ENCODE data around the gene CASP2.
"Not testable (repeated sequence)": the region's sequence is repeated elsewhere in the genome, so short reads cannot be mapped to it uniquely, and the experiment has no call there.

The CASP2 gene

DNA sequence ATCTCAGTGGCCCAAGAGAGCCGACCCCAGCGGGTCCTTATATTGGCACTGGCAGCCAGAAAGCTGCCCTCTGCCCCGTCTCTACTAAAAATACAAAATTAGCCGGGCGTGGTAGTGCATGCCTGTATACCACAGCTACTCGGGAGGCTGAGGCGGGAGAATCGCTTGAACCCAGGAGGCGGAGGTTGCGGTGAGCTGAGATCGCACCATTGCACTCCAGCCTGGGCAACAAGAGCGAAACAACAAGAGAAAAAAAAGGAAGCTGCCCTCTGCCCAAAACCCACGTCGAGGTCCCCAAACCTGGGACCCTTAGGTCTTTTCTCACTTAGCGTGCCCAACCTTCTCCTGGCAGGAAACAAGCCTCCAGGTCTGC, 24.0 kb upstream of the CASP2 start:
- not testable (repeated sequence) for H3K27ac ChIP-seq (ENCODE audit: low read depth, low read length); H3K9me3 ChIP-seq (ENCODE audit: insufficient read depth, low read depth, low read length); H3K27me3 ChIP-seq (ENCODE audit: insufficient read depth, low read length); H3K4me1 ChIP-seq (ENCODE audit: insufficient read depth, low read length)
- 86% methylated on average over 15 of the region's 15 CpGs for WGBS
- H3K9ac ChIP-seq (ENCODE audit: low read depth, low read length), result peak overlapping the region; percentile 81; the same call in 1 of the 2 replicates
- peak overlapping the region; percentile 81 for H3K4me3 ChIP-seq (ENCODE audit: low read length)
- peaks cover 19% of the 10 kb centered on the region for H3K36me3 ChIP-seq (ENCODE audit: insufficient read depth, low read length)

DNA sequence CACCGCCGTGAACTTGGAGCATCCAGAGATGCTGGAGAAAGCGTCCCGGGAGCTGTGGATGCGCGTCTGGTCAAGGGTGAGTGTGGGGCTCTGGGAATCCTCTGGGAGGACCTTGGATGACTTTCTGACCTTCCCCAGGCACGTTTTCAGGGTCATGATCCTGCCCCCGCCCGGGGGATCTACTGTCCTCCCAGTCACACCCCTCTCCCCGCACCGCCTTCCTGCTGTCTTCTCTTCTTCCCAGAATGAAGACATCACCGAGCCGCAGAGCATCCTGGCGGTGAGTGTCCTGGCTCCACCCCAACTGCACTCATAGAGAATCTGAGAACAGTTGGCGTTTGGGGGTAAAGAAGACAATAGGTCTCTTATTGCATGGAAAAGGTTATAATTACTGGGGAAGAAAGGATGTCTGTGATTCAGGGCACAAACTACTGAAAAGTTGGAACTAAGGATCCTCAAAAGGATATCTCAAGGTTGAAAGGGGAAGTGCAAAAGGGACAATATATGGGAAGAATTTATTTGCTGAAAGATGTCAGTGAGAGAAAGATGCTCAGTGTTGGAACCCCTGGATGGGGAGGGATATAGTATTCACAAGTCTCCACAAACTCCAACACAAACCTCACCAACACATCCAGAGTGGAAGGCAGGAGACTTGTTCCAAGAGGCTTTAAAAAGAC, 23.0 kb upstream of the CASP2 start:
- Histone ChIP-seq H3K9me3 (ENCODE audit: insufficient read depth, low read depth, low read length) (no peaks in the 10 kb centered on the region), H3K4me1 (ENCODE audit: insufficient read depth, low read length) (no peaks in the 10 kb centered on the region), H3K36me3 (ENCODE audit: insufficient read depth, low read length) (peaks cover 24% of the 10 kb centered on the region), H3K4me3 (ENCODE audit: low read length) (no peak overlapping the region), H3K27ac (ENCODE audit: low read depth, low read length) (no peak overlapping the region), H3K9ac (ENCODE audit: low read depth, low read length) (no peak overlapping the region), H3K27me3 (ENCODE audit: insufficient read depth, low read length) (peaks cover 5% of the 10 kb centered on the region; the same call in 1 of the 2 replicates)
- 93% methylated on average over 15 of the region's 15 CpGs for WGBS

DNA sequence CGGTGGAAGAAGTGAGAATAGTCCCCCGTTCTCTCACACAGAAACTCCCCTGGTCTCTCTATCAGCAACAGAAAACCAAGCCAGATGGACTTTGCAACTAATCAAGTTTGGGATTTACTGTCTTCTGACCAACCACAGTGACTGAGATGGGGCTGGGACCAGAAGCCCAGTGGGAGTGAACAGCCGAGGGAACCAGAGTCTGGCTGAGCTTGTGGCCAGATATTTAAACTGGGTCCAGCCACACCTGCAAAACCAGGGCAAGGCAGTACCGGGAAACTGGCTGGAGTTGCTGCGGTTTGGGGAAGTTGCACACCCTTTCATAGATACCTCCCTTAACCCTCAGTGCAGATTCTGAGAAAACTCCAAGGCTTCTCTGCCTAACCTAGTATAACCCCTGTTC, 18.9 kb upstream of the CASP2 start:
- Histone ChIP-seq H3K4me3 (ENCODE audit: low read length) (no peak overlapping the region), H3K9me3 (ENCODE audit: insufficient read depth, low read depth, low read length) (no peaks in the 10 kb centered on the region), H3K36me3 (ENCODE audit: insufficient read depth, low read length) (peaks cover 24% of the 10 kb centered on the region), H3K27me3 (ENCODE audit: insufficient read depth, low read length) (peaks cover 2% of the 10 kb centered on the region; the same call in 1 of the 2 replicates), H3K27ac (ENCODE audit: low read depth, low read length) (no peak overlapping the region), H3K9ac (ENCODE audit: low read depth, low read length) (no peak overlapping the region), H3K4me1 (ENCODE audit: insufficient read depth, low read length) (no peaks in the 10 kb centered on the region)
- 95% methylated on average over 5 of the region's 5 CpGs for WGBS

DNA sequence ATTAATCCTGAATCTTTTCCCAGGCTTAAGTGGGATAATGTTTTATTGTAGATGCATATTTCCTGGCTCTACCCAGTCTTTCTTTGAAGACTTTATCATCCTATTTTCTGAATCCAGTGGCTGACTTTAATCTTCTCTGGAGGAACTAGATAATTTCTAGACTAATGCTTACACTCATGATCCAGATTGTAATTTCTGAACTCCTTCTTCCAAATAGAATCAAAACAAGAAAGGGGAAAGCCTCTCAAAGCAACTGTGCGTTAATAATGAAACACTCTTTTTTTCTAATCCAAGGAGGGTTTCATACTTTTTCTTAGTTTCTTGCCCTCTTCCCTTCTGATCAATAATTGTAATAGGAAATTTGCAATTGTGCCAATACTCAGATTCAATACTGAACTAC, 16.9 kb upstream of the CASP2 start:
- no peak overlapping the region for H3K27ac ChIP-seq (ENCODE audit: low read depth, low read length)
- 90% methylated on average over 1 of the region's 1 CpG for WGBS

DNA sequence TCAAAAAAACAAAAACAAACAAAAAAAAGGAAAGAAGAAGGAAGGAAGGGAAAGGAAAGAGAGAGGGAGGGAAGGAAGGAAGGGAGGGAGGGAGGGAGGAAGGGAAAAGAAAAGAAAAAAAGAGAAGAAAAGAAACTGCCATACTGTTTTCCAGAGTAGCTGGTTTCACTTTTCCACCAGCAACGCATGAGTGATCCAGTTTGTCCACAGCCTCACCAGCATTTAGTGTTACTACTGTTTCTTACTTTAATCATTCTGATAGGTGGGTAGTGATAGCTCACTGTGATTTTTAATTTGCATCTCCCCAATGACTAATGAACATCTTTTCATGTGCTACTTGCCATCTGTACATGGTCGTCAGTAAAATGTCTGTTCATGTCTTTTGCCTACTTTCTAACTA, 15.3 kb upstream of the CASP2 start:
- Histone ChIP-seq H3K27me3 (ENCODE audit: insufficient read depth, low read length) (no peaks in the 10 kb centered on the region), H3K9me3 (ENCODE audit: insufficient read depth, low read depth, low read length) (no peaks in the 10 kb centered on the region), H3K4me3 (ENCODE audit: low read length) (no peak overlapping the region), H3K9ac (ENCODE audit: low read depth, low read length) (no peak overlapping the region), H3K36me3 (ENCODE audit: insufficient read depth, low read length) (peaks cover 14% of the 10 kb centered on the region), H3K27ac (ENCODE audit: low read depth, low read length) (no peak overlapping the region), H3K4me1 (ENCODE audit: insufficient read depth, low read length) (no peaks in the 10 kb centered on the region)
- 89% methylated on average over 2 of the region's 2 CpGs for WGBS

More for the DNA sequence above, 16.9 kb upstream of the CASP2 start:
- Histone ChIP-seq H3K4me1 (ENCODE audit: insufficient read depth, low read length) (no peaks in the 10 kb centered on the region), H3K4me3 (ENCODE audit: low read length) (no peak overlapping the region), H3K27me3 (ENCODE audit: insufficient read depth, low read length) (no peaks in the 10 kb centered on the region), H3K9me3 (ENCODE audit: insufficient read depth, low read depth, low read length) (no peaks in the 10 kb centered on the region), H3K36me3 (ENCODE audit: insufficient read depth, low read length) (peaks cover 24% of the 10 kb centered on the region), H3K9ac (ENCODE audit: low read depth, low read length) (no peak overlapping the region)

DNA sequence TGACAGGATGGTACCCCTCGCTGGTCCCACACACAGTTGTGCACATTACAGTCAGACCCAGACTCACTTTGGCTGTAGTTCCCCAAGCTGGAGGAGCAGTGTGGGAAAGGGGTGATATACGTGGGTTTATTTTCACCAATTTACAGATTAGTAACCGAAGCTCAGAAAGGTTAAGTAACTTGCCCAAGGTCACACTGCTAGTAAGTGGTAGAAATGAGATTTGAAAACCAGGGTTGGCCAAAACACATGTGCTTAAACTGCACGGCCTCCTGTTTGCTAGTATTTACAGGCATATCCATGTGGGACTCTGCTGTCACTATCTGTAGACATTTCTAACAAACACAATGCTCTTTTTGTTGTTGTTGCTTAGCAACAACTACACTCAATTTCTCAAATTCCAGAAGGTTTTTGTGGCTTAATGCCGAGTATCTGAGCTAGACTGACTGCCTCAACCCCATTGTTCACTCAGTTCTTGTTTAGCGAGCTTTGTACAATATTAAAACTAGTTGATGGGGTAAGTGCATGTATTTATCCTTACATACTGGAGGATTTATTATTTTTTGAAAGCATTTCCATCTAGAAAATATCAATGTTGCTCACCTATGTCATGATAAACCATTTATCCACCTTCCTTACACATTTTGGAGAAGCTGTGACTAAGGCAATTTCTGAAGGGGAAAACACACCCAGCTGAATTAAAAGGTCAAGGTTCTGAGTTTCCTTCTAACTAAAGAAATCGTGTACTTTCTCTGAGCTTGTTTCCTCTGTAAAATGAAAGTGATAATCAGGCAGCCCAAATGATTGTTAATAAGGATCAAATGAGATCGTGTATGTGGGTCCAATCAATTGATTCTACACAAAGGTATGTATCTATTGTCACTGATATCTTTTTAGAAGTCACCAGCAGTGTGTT, 8.7 kb upstream of the CASP2 start:
- H3K9ac ChIP-seq (ENCODE audit: low read depth, low read length), result no peak overlapping the region
- no peak overlapping the region for H3K4me3 ChIP-seq (ENCODE audit: low read length)
- H3K4me1 ChIP-seq (ENCODE audit: insufficient read depth, low read length), result peaks cover 16% of the 10 kb centered on the region
- H3K27me3 ChIP-seq (ENCODE audit: insufficient read depth, low read length), result no peaks in the 10 kb centered on the region; the same call in 1 of the 2 replicates
- no peaks in the 10 kb centered on the region for H3K36me3 ChIP-seq (ENCODE audit: insufficient read depth, low read length)
- WGBS, result 85% methylated on average over 7 of the region's 8 CpGs
- H3K27ac ChIP-seq (ENCODE audit: low read depth, low read length), result no peak overlapping the region
- no peaks in the 10 kb centered on the region for H3K9me3 ChIP-seq (ENCODE audit: insufficient read depth, low read depth, low read length)

DNA sequence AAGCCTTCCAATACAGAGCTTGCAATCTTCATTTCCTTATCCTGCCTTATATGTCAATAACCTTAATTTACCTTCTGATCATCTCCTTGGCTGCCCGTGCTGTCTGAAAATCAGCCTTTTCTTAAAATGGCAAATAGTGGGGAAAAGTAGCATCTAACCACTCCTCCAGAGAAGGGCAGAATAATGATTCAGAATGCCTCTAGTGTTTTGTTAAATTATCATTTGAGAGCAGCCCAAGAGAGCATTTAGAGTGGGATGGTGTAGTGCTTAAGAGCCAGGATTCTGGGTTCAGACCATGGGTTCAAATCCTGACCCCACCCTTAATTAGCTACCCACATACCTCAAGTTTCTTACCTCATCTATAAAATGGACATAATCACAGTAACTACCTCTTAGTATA, 8.0 kb upstream of the CASP2 start:
- Histone ChIP-seq H3K4me3 (ENCODE audit: low read length) (no peak overlapping the region), H3K27ac (ENCODE audit: low read depth, low read length) (no peak overlapping the region)
- 100% methylated on average over 1 of the region's 1 CpG for WGBS

DNA sequence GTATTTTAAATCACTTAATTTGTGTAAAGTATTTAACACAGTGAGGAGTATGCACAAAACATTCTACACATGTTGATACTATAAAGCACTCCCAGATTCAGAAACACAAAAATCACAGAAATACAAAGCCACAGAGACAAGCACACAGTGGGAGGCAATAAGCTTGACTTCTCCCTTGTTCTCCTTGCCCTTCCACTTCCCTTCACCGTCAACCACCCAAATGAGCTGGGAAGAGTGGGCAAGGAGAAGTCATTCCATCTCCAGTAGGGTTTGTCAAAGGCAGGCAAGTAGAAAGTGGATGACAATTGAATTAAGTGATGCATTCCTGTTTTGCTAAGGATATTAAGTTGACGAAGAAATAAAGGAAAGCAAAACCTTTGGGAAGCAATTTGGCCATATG, 7.6 kb upstream of the CASP2 start:
- no peak overlapping the region for H3K27ac ChIP-seq (ENCODE audit: low read depth, low read length)
- WGBS, result 87% methylated on average over 2 of the region's 2 CpGs
- no peak overlapping the region for H3K4me3 ChIP-seq (ENCODE audit: low read length)
- peaks cover 24% of the 10 kb centered on the region for H3K4me1 ChIP-seq (ENCODE audit: insufficient read depth, low read length)
- H3K9me3 ChIP-seq (ENCODE audit: insufficient read depth, low read depth, low read length), result no peaks in the 10 kb centered on the region
- no peaks in the 10 kb centered on the region; the same call in 1 of the 2 replicates for H3K27me3 ChIP-seq (ENCODE audit: insufficient read depth, low read length)
- no peak overlapping the region for H3K9ac ChIP-seq (ENCODE audit: low read depth, low read length)
- no peaks in the 10 kb centered on the region for H3K36me3 ChIP-seq (ENCODE audit: insufficient read depth, low read length)

More for the DNA sequence above, 8.0 kb upstream of the CASP2 start:
- Histone ChIP-seq H3K9ac (ENCODE audit: low read depth, low read length) (no peak overlapping the region), H3K9me3 (ENCODE audit: insufficient read depth, low read depth, low read length) (no peaks in the 10 kb centered on the region), H3K27me3 (ENCODE audit: insufficient read depth, low read length) (no peaks in the 10 kb centered on the region; the same call in 1 of the 2 replicates), H3K4me1 (ENCODE audit: insufficient read depth, low read length) (peaks cover 21% of the 10 kb centered on the region), H3K36me3 (ENCODE audit: insufficient read depth, low read length) (no peaks in the 10 kb centered on the region)

DNA sequence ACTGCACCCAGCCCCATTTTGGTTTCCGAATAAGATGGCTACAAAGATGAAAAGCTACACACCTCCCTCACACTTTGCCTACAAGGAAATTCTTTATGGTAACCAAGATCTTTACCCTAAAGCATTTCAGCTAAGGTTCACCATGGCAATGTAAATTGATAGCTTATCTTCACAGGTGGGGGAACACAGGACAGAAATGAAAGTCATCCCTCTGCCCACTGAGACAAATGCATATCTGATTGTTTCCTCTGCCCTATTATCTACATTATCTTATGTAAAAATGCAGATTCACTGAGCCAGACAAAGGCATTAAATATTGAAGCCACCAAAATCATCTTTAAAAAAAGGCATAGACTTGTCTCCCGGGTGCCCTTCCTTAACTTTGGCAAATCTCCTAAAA, 6.6 kb upstream of the CASP2 start:
- Histone ChIP-seq H3K27ac (ENCODE audit: low read depth, low read length) (no peak overlapping the region), H3K9ac (ENCODE audit: low read depth, low read length) (no peak overlapping the region), H3K27me3 (ENCODE audit: insufficient read depth, low read length) (peaks cover 8% of the 10 kb centered on the region), H3K4me1 (ENCODE audit: insufficient read depth, low read length) (peaks cover 24% of the 10 kb centered on the region), H3K9me3 (ENCODE audit: insufficient read depth, low read depth, low read length) (no peaks in the 10 kb centered on the region), H3K4me3 (ENCODE audit: low read length) (no peak overlapping the region), H3K36me3 (ENCODE audit: insufficient read depth, low read length) (no peaks in the 10 kb centered on the region)
- WGBS, result 95% methylated on average over 2 of the region's 2 CpGs

DNA sequence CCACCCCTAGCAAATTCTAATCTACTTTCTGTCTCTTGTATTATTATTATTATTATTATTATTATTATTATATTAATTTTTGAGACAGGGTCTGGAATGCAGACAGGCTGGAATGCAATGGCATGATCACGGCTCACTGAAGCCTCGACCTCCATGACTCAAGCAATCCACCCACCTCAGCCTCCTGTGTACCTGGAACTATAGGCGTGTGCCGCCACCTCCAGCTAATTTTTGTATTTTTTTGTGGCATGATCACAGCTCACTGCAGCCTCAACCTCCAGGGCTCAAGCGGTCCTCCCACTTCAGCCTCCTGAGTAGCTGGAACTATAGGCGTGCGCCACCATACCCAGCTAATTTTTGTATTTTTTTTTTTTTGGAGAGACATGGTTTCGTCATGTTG, 6.0 kb upstream of the CASP2 start:
- peaks cover 24% of the 10 kb centered on the region for H3K4me1 ChIP-seq (ENCODE audit: insufficient read depth, low read length)
- H3K9ac ChIP-seq (ENCODE audit: low read depth, low read length), result no peak overlapping the region
- no peaks in the 10 kb centered on the region for H3K36me3 ChIP-seq (ENCODE audit: insufficient read depth, low read length)
- WGBS, result 98% methylated on average over 8 of the region's 8 CpGs
- H3K27me3 ChIP-seq (ENCODE audit: insufficient read depth, low read length), result peaks cover 14% of the 10 kb centered on the region
- H3K9me3 ChIP-seq (ENCODE audit: insufficient read depth, low read depth, low read length), result no peaks in the 10 kb centered on the region
- no peak overlapping the region for H3K27ac ChIP-seq (ENCODE audit: low read depth, low read length)
- H3K4me3 ChIP-seq (ENCODE audit: low read length), result no peak overlapping the region

DNA sequence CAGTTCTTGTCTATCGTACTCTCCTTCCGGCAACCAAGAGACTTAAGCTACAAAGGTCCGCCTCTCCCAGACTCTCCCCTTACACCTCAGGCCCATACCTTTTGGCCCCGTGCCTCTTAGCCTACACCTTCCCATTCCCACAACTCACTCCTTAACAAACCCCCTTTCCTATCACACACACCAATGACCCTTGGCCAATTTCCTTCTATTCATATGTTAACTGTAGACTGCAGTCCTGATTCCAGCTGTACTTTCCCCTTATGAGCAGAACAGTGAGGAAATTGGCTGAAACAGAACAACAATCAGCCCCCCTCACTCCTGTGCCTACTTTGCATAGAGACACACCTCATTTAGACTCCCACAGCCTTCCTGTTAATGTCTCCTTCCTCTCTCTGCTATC, 4.8 kb upstream of the CASP2 start:
- Histone ChIP-seq H3K4me1 (ENCODE audit: insufficient read depth, low read length) (peaks cover 24% of the 10 kb centered on the region), H3K36me3 (ENCODE audit: insufficient read depth, low read length) (no peaks in the 10 kb centered on the region), H3K9me3 (ENCODE audit: insufficient read depth, low read depth, low read length) (peaks cover 6% of the 10 kb centered on the region; the same call in 1 of the 2 replicates), H3K27ac (ENCODE audit: low read depth, low read length) (no peak overlapping the region), H3K9ac (ENCODE audit: low read depth, low read length) (no peak overlapping the region), H3K4me3 (ENCODE audit: low read length) (no peak overlapping the region), H3K27me3 (ENCODE audit: insufficient read depth, low read length) (peaks cover 22% of the 10 kb centered on the region)
- 52% methylated on average over 4 of the region's 4 CpGs for WGBS

All from HUES64 (cell line).